ENCODE measurements around the gene OPN4.

The OPN4 gene

DNA sequence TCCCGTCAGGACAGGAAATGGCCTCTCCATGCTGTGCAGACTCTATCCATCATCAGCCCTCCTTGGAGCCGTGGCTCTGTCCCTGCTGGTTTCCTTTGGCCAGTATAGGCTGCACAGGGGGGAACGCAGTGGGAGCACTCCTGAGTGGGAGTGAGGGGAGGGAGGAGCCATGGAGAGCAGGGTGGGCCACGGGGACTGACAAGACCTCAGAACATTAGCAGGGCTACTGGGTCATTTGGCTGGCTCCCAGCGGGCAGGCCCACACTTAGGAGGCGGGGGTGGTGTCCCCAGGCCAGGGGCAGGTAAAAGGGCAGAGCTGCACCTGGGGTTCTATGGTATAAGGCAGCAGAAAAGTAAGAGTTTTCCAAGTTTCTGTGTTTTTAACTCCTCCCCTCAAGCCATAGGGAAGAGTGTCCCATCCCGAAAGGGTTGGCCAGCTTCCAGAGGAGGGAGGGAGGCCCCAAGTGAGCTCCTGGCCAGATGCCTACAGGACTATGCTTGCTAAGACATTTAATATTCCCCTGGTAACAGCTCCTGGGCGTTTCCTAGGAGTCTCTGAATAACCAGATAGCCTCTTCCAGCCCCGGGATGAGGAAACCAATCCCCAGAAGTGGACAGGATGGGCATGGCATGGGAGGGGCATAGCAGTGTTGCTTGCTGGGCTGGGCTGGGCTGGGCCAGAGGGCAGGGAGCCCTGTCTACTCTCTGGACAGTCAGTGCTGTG, 5.5 kb upstream of the OPN4 start:
- no peak for DNase-seq (ENCODE audit: low read depth)
- H3K4me3 ChIP-seq (ENCODE audit: low read depth, low read length) = no peak overlapping the region
- TF ChIP-seq, protein P1, sequence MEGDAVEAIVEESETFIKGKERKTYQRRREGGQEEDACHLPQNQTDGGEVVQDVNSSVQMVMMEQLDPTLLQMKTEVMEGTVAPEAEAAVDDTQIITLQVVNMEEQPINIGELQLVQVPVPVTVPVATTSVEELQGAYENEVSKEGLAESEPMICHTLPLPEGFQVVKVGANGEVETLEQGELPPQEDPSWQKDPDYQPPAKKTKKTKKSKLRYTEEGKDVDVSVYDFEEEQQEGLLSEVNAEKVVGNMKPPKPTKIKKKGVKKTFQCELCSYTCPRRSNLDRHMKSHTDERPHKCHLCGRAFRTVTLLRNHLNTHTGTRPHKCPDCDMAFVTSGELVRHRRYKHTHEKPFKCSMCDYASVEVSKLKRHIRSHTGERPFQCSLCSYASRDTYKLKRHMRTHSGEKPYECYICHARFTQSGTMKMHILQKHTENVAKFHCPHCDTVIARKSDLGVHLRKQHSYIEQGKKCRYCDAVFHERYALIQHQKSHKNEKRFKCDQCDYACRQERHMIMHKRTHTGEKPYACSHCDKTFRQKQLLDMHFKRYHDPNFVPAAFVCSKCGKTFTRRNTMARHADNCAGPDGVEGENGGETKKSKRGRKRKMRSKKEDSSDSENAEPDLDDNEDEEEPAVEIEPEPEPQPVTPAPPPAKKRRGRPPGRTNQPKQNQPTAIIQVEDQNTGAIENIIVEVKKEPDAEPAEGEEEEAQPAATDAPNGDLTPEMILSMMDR (IDR thresholded peaks at IDR 0.05; ENCODE audit: low read depth, low read length) = no peak
- TF ChIP-seq POLR2A (IDR thresholded peaks at IDR 0.05; ENCODE audit: extremely low read depth, insufficient read length) (no peak), MYC (IDR thresholded peaks at IDR 0.05; ENCODE audit: low read depth, low read length) (no peak)
- TF ChIP-seq, protein P2, sequence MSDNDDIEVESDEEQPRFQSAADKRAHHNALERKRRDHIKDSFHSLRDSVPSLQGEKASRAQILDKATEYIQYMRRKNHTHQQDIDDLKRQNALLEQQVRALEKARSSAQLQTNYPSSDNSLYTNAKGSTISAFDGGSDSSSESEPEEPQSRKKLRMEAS (IDR thresholded peaks at IDR 0.05; ENCODE audit: low read depth, low read length) = no peak

DNA sequence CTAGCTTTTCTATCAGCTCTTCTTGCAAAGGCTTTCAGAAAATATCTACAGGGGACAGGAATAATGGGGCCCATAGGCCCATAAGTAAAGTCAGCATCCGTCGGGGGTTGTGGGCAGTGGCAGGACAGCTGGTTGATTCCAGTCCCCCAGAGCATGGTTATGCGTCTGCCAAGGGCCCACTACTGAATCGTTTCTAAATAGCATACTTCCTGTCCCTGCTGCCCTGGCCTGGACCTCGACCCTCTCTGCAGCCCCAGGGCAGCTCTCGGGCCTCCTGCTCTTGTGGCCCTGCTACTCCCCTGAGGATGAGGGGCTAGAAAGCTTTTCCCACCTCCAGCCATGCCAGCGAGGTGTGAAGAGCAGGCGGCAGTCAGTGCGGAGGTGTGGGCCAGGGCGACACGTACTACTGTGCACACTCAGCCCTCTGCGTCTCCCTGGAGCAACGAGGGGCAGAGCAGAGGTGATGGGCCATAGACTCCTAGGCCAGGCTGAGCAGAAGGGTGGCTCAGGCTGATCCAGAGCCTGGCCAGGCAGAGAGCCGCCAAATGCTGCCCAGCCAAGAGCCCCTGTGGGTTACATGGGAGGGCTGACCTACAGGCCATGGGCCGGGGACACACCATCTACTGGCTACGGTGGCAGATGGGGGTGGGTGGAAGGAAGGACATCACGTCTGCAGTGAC, 4.7 kb upstream of the OPN4 start:
- DNase-seq (ENCODE audit: low read depth) = no peak
- H3K4me3 ChIP-seq (ENCODE audit: low read depth, low read length) = no peak overlapping the region
- TF ChIP-seq POLR2A (IDR thresholded peaks at IDR 0.05; ENCODE audit: extremely low read depth, insufficient read length) = no peak
- TF ChIP-seq, protein P2 (IDR thresholded peaks at IDR 0.05; ENCODE audit: low read depth, low read length) = no peak
- no peak for TF ChIP-seq MYC (IDR thresholded peaks at IDR 0.05; ENCODE audit: low read depth, low read length)
- TF ChIP-seq, protein P1 (IDR thresholded peaks at IDR 0.05; ENCODE audit: low read depth, low read length) = no peak

DNA sequence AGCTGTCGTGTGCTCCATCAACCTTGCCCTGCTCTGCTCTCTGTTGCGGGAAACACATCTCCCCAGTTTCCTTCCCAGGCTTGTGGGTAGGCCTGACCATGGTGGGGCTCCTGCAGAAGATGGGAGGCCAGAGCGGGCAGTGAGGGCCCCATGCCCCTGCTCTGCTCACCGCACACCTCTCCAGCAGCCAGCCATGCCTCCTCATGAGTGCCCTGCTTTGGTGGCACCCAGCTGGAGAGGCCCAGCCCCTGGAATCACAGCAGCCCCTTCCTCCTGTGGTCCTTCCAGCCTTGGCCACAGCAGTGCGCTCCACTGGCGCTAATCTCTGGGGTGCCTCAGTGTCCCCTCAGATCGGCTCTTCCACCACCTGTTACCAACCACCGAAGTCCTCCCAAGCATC, 4.2 kb upstream of the OPN4 start:
- no peak for DNase-seq (ENCODE audit: low read depth)
- TF ChIP-seq POLR2A (IDR thresholded peaks at IDR 0.05; ENCODE audit: extremely low read depth, insufficient read length) = no peak

DNA sequence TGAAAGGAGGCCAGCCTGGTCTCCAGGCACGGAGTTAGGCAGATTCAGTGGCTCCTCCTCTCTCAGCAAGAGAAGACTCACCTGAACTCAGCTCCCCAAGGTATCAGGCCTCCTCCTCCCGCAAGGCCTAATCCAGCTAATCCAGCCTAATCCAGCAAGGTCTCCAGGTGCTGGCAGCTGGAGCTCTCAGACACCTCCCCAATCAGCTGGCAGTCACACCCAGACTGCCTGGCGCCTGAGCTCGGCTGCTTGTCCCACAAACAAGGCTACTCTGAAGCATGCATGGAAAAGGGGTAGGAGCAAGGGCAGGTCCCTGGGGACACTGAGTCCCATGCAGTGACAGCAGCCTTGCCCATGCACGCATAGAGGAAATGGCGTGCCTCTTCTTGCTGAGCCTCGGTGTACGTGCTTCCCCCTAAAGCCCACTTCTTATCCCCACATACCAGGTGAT, 3.3 kb upstream of the OPN4 start:
- H3K4me3 ChIP-seq (ENCODE audit: low read depth, low read length) = no peak overlapping the region
- TF ChIP-seq MYC (IDR thresholded peaks at IDR 0.05; ENCODE audit: low read depth, low read length) (no peak), POLR2A (IDR thresholded peaks at IDR 0.05; ENCODE audit: extremely low read depth, insufficient read length) (no peak)
- TF ChIP-seq, protein P2 (IDR thresholded peaks at IDR 0.05; ENCODE audit: low read depth, low read length) = no peak
- TF ChIP-seq, protein P1 (IDR thresholded peaks at IDR 0.05; ENCODE audit: low read depth, low read length) = no peak
- DNase-seq (ENCODE audit: low read depth) = no peak

More for the DNA sequence above, 4.2 kb upstream of the OPN4 start:
- no peak overlapping the region for H3K4me3 ChIP-seq (ENCODE audit: low read depth, low read length)

DNA sequence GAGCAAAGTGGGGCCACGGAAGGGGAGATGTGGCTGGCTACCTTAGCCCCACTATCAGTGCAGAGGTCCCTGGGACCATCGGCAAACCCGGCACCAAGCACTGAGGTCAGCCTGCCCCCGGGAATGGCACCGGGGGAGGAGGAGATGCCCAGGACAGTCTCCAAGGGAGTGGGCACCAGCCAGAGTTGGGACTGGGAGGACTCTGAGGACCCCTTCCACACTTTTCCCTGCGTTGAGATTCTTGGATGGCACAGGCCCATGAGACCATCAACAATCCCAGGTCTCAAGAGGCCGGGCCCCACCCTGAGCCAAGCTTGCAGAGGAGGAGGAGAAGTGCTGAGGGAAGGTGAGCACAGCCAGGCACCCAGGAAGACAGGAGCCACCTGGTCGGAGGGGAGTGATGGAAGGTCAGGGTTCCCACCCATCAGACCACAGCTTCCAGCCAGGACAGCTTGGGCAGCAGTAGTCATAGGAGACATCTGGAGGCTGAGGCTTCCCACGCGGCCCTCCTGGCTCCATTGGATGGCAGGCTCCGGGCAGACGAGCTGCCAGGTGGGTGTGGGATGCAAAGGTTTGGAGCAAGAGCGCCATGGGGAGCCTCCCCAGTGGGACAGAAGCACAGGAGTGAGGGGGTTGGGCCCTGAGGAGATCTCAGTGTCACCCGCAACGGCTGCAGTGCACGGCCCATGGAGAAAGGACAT, 2.6 kb upstream of the OPN4 start:
- TF ChIP-seq, protein P2 (IDR thresholded peaks at IDR 0.05; ENCODE audit: low read depth, low read length) = no peak
- TF ChIP-seq POLR2A (IDR thresholded peaks at IDR 0.05; ENCODE audit: extremely low read depth, insufficient read length) = no peak
- TF ChIP-seq, protein P1 (IDR thresholded peaks at IDR 0.05; ENCODE audit: low read depth, low read length) = no peak
- TF ChIP-seq MYC (IDR thresholded peaks at IDR 0.05; ENCODE audit: low read depth, low read length) = no peak
- no peak for DNase-seq (ENCODE audit: low read depth)
- H3K4me3 ChIP-seq (ENCODE audit: low read depth, low read length) = no peak overlapping the region
